Measurements from ENCODE around the gene LDLRAD2.

Gene LDLRAD2

GRCh38 chr1:21842606-21843162 lies 30.6 kb downstream of the LDLRAD2 start:
- no peak for DNase-seq (ENCODE audit: low read depth in 2 of 2)

- no peak for DNase-seq (ENCODE audit: low read depth in 2 of 2)
Observed at GRCh38 chr1:21843208-21843607, 31.1 kb downstream of the LDLRAD2 start.

GRCh38 chr1:21843996-21844395 lies 31.9 kb downstream of the LDLRAD2 start:
- no peak for DNase-seq (ENCODE audit: low read depth in 2 of 2)

GRCh38 chr1:21845646-21846641 lies 33.9 kb downstream of the LDLRAD2 start:
- no peak for DNase-seq (ENCODE audit: low read depth in 2 of 2)

GRCh38 chr1:21847223-21848205 lies 35.4 kb downstream of the LDLRAD2 start:
- DNase-seq (ENCODE audit: low read depth in 2 of 2), result no peak

GRCh38 chr1:21848524-21849174 lies 36.6 kb downstream of the LDLRAD2 start:
- no peak for DNase-seq (ENCODE audit: low read depth in 2 of 2)

- DNase-seq (ENCODE audit: low read depth in 2 of 2), result no peak
Observed at GRCh38 chr1:21849909-21850576, 38.0 kb downstream of the LDLRAD2 start.

GRCh38 chr1:21851430-21852250 lies 39.6 kb downstream of the LDLRAD2 start:
- DNase-seq (ENCODE audit: low read depth in 2 of 2), result no peak

GRCh38 chr1:21852282-21853130 lies 40.4 kb downstream of the LDLRAD2 start:
- no peak for DNase-seq (ENCODE audit: low read depth in 2 of 2)

- no peak for DNase-seq (ENCODE audit: low read depth in 2 of 2)
Observed at GRCh38 chr1:21853131-21853427, 41.0 kb downstream of the LDLRAD2 start.

- DNase-seq (ENCODE audit: low read depth in 2 of 2), result no peak
Observed at GRCh38 chr1:21854090-21854750, 42.2 kb downstream of the LDLRAD2 start.

- no peak for DNase-seq (ENCODE audit: low read depth in 2 of 2)
Observed at GRCh38 chr1:21854751-21855131, 42.7 kb downstream of the LDLRAD2 start.

- no peak for DNase-seq (ENCODE audit: low read depth in 2 of 2)
Observed at GRCh38 chr1:21855257-21856096, 43.4 kb downstream of the LDLRAD2 start.

GRCh38 chr1:21857142-21857839 lies 45.2 kb downstream of the LDLRAD2 start:
- no peak for DNase-seq (ENCODE audit: low read depth in 2 of 2)

GRCh38 chr1:21857840-21858670 lies 46.0 kb downstream of the LDLRAD2 start:
- DNase-seq (ENCODE audit: low read depth in 2 of 2), result no peak

GRCh38 chr1:21859669-21860179 lies 47.7 kb downstream of the LDLRAD2 start:
- no peak for DNase-seq (ENCODE audit: low read depth in 2 of 2)
